Astrocyte (in vitro differentiated cells and primary cell): Measurements from ENCODE around the gene FABP2. TPM values are rescaled to one million over a fixed set of nuclear protein-coding genes. Genes with fewer than 3 reads are reported as not detected.

Experiments
- DNase-seq: peaks from one replicate; pipeline ENCODE4 v3.0.0-alpha.2; 2010; ENCODE audit warnings: low read depth
- FAIRE-seq: peaks from 2 replicates; lab custom pipeline; 2011; peaks lifted over from hg19 to GRCh38; lab: Jason Lieb, UNC
- H2AFZ ChIP-seq: 2 replicates; pipeline ENCODE4 v1.6.0; 2012; ENCODE audit warnings: low read depth, low read length, inconsistent platforms
- H3K27ac ChIP-seq: 2 replicates; pipeline ENCODE4 v1.5.1; 2011; ENCODE audit warnings: low read depth, low read length, inconsistent platforms
- H3K27me3 ChIP-seq: 2 replicates; pipeline ENCODE4 v1.6.0; 2011; ENCODE audit warnings: low read length, inconsistent platforms; ENCODE audit not compliant: insufficient read depth
- H3K36me3 ChIP-seq: 2 replicates; pipeline ENCODE4 v1.5.1; 2011; ENCODE audit warnings: low read length, inconsistent platforms; ENCODE audit not compliant: insufficient read depth
- H3K4me1 ChIP-seq: 2 replicates; pipeline ENCODE4 v1.5.1; 2011; ENCODE audit warnings: low read length, inconsistent platforms; ENCODE audit not compliant: insufficient read depth
- H3K4me2 ChIP-seq: 2 replicates; pipeline ENCODE4 v1.6.0; 2012; ENCODE audit warnings: low read length, inconsistent platforms
- H3K4me3 ChIP-seq: 2 replicates; pipeline ENCODE4 v1.5.1; 2011; ENCODE audit warnings: low read depth, mild to moderate bottlenecking, low read length, inconsistent platforms; ENCODE audit not compliant: insufficient read depth
- H3K79me2 ChIP-seq: 2 replicates; pipeline ENCODE4 v1.6.0; 2012; ENCODE audit warnings: mild to moderate bottlenecking, low read length, inconsistent platforms; ENCODE audit not compliant: insufficient read depth
- H3K9ac ChIP-seq: 2 replicates; pipeline ENCODE4 v1.6.0; 2012; ENCODE audit warnings: mild to moderate bottlenecking, low read length, inconsistent platforms
- H3K9me3 ChIP-seq: 2 replicates; pipeline ENCODE4 v1.5.1; 2012; ENCODE audit warnings: low read depth, mild to moderate bottlenecking, low read length, inconsistent platforms; ENCODE audit not compliant: insufficient read depth
- H4K20me1 ChIP-seq: 2 replicates; pipeline ENCODE4 v1.6.0; 2012; ENCODE audit warnings: low read length, inconsistent platforms; ENCODE audit not compliant: insufficient read depth
- H3K27ac Mint-ChIP-seq: one replicate; pipeline ENCODE4 v1.8.0; 2021; ENCODE audit warnings: mild to moderate bottlenecking, mixed read lengths; ENCODE audit not compliant: unreplicated experiment
- H3K27me3 Mint-ChIP-seq: one replicate; pipeline ENCODE4 v1.8.0; 2021; ENCODE audit warnings: low read depth, mixed read lengths; ENCODE audit not compliant: unreplicated experiment
- H3K36me3 Mint-ChIP-seq: one replicate; pipeline ENCODE4 v1.8.0; 2021; ENCODE audit warnings: low read depth, mixed read lengths; ENCODE audit not compliant: unreplicated experiment
- H3K4me1 Mint-ChIP-seq: one replicate; pipeline ENCODE4 v1.8.0; 2021; ENCODE audit warnings: low read depth, mixed read lengths; ENCODE audit not compliant: unreplicated experiment
- H3K4me3 Mint-ChIP-seq: one replicate; pipeline ENCODE4 v1.8.0; 2021; ENCODE audit warnings: mild to moderate bottlenecking, moderate library complexity, mixed read lengths; ENCODE audit not compliant: unreplicated experiment
- H3K9me3 Mint-ChIP-seq: one replicate; pipeline ENCODE4 v1.8.0; 2021; ENCODE audit warnings: mild to moderate bottlenecking, mixed read lengths; ENCODE audit not compliant: unreplicated experiment
- EZH2 ChIP-seq: IDR thresholded peaks from 2 replicates; pipeline ENCODE4 v1.6.1; 2012; ENCODE audit warnings: mild to moderate bottlenecking, low read length, inconsistent platforms; ENCODE audit not compliant: insufficient read depth
- total RNA-seq: library from RNA; stranded (reverse); gene quantifications from 2 replicates; pipeline ENCODE4 v1.2.1, GENCODE V29; 2021
- TF ChIP-seq, protein P1 (sequence below): IDR thresholded peaks from 2 replicates; pipeline ENCODE4 v1.5.1; 2011; ENCODE audit warnings: low read depth, mild to moderate bottlenecking, inconsistent platforms, low read length, moderate library complexity; ENCODE audit not compliant: insufficient read depth

Gene FABP2
- total RNA-seq, 1 donor from 2014 or later = not detected

DNA sequence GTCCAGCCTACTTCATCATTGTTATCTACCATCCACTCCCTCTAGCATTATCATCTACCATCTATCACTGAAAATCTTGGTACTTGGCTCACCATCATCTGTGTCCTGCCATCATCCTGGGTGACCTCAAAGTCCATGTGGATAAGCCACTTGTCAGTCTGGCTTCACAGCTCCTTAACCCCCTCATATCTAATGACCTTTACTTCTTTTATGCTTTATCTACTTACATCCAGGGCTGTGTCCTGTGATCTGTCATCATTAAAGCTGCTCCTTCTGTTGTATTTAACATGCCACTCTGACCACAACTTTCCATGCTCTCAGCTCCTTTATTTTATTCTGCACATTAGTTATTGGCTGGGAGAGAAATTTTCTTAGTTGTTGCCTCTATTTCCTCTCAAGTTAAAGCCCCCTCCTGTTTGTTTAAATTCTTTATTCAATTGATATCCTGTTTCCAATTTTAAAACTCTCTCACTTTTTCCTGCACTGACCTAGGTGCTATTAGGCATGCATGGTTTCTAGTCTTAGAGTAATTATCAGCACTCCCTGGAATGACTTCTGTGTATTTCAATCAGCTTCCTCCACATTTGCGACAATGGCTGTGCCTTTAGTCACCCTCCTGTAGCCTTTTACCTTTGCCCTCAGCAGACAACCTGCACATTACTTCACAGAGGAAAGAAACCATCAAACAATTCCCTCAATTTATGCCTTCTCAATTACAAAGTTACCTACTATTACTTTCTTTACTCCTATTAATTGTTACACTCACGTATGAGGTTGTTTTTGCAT is 8.1 kb upstream of the FABP2 start:
- Mint-ChIP-seq H3K27ac (no peak overlapping the region), H3K36me3 (no peaks in the 10 kb centered on the region), H3K9me3 (no peaks in the 10 kb centered on the region), H3K4me3 (no peak overlapping the region), H3K27me3 (no peaks in the 10 kb centered on the region), H3K4me1 (no peaks in the 10 kb centered on the region)
- no peak overlapping the region for H3K4me2 ChIP-seq
- no peak overlapping the region for H2AFZ ChIP-seq
- FAIRE-seq (no peak), DNase-seq (peak; percentile 6)
- no peak overlapping the region for H3K4me3 ChIP-seq
- H4K20me1 ChIP-seq = no peaks in the 10 kb centered on the region
- H3K36me3 ChIP-seq = no peaks in the 10 kb centered on the region
- H3K9me3 ChIP-seq = no peaks in the 10 kb centered on the region
- no peaks in the 10 kb centered on the region for H3K79me2 ChIP-seq
- H3K4me1 ChIP-seq = no peaks in the 10 kb centered on the region
- no peak overlapping the region for H3K27ac ChIP-seq
- H3K9ac ChIP-seq = no peak overlapping the region
- no peaks in the 10 kb centered on the region for H3K27me3 ChIP-seq
- TF ChIP-seq EZH2 = no peak
- TF ChIP-seq, protein P1, sequence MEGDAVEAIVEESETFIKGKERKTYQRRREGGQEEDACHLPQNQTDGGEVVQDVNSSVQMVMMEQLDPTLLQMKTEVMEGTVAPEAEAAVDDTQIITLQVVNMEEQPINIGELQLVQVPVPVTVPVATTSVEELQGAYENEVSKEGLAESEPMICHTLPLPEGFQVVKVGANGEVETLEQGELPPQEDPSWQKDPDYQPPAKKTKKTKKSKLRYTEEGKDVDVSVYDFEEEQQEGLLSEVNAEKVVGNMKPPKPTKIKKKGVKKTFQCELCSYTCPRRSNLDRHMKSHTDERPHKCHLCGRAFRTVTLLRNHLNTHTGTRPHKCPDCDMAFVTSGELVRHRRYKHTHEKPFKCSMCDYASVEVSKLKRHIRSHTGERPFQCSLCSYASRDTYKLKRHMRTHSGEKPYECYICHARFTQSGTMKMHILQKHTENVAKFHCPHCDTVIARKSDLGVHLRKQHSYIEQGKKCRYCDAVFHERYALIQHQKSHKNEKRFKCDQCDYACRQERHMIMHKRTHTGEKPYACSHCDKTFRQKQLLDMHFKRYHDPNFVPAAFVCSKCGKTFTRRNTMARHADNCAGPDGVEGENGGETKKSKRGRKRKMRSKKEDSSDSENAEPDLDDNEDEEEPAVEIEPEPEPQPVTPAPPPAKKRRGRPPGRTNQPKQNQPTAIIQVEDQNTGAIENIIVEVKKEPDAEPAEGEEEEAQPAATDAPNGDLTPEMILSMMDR = no peak

DNA sequence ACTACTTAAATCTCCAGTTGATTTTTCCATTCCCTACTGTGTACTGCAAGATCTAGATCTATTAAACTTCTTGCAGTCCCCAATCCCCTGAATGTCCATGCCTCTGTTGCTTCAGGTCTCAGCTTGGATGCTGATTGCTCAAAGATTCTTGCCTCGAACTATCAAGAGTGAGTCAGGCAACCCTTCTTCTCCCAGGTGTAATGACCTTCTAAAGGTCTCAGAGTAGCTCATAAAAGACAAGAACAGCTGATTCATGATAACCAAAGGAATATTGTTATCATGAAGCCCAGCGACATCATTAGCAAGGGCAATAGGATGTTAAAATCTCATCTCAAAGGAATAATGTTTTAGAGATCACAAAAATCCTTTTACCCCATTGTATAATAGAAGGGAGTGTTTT is 6.8 kb upstream of the FABP2 start:
- Histone ChIP-seq H3K4me1 (no peaks in the 10 kb centered on the region), H3K27ac (no peak overlapping the region), H3K79me2 (no peaks in the 10 kb centered on the region), H3K9ac (no peak overlapping the region), H3K27me3 (no peaks in the 10 kb centered on the region), H3K9me3 (no peaks in the 10 kb centered on the region), H3K36me3 (no peaks in the 10 kb centered on the region), H3K4me2 (no peak overlapping the region), H4K20me1 (no peaks in the 10 kb centered on the region), H2AFZ (no peak overlapping the region), H3K4me3 (no peak overlapping the region)
- no peak for FAIRE-seq
- Mint-ChIP-seq H3K36me3 (no peaks in the 10 kb centered on the region), H3K27ac (no peak overlapping the region), H3K4me1 (no peaks in the 10 kb centered on the region), H3K4me3 (no peak overlapping the region), H3K27me3 (no peaks in the 10 kb centered on the region), H3K9me3 (no peaks in the 10 kb centered on the region)
- DNase-seq = no peak
- no peak for TF ChIP-seq EZH2
- TF ChIP-seq, protein P1 = no peak

DNA sequence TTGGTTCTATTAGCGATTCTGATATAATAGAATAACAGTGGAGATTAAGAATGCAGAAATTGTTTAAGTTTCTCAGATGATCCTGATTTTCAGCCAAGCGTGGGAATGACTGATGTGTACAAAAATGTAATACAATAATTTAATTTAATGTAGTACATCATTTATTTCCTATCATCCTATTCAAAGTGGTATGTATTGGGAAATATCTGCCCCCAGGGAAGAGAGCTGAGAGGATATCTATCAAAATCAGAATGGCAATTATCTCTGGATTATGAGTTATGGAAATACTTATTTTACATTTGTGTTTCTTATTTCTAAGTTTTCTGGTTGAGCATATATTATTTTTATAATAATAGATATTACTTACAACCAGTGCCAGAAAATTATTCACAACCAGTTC is 3.9 kb downstream of the FABP2 start:
- Histone ChIP-seq H3K79me2 (no peaks in the 10 kb centered on the region), H3K4me1 (no peaks in the 10 kb centered on the region), H3K9ac (no peak overlapping the region), H3K27ac (no peak overlapping the region), H3K27me3 (no peaks in the 10 kb centered on the region), H3K4me3 (no peak overlapping the region), H4K20me1 (no peaks in the 10 kb centered on the region), H3K4me2 (no peak overlapping the region), H3K36me3 (no peaks in the 10 kb centered on the region), H3K9me3 (no peaks in the 10 kb centered on the region), H2AFZ (no peak overlapping the region)
- DNase-seq = no peak
- Mint-ChIP-seq H3K4me1 (no peaks in the 10 kb centered on the region), H3K27ac (no peak overlapping the region), H3K4me3 (no peak overlapping the region), H3K36me3 (no peaks in the 10 kb centered on the region), H3K27me3 (no peaks in the 10 kb centered on the region), H3K9me3 (no peaks in the 10 kb centered on the region)
- FAIRE-seq = no peak
- TF ChIP-seq EZH2 = no peak
